GM12872 (cell line): ENCODE results near the gene CDAN1.

Source experiments
- CTCF ChIP-seq: IDR thresholded peaks from 3 replicates; pipeline ENCODE4 v1.5.1; 2011; ENCODE audit warnings: low read depth, mild to moderate bottlenecking, low read length, moderate library complexity; ENCODE audit not compliant: insufficient read depth

The CDAN1 gene

GRCh38 chr15:42736793-42737528 lies at the start of gene CDAN1:
Gene CDAN1 (minus strand): TSS chr15:42737128. CDS start chr15:42737102, 26 bp downstream.
- no peak for TF ChIP-seq CTCF

GRCh38 chr15:42785569-42785968 lies 48.6 kb upstream of the CDAN1 start:
- no peak for TF ChIP-seq CTCF

- no peak for TF ChIP-seq CTCF
Observed at GRCh38 chr15:42784705-42785104, 47.8 kb upstream of the CDAN1 start.

GRCh38 chr15:42782716-42783115 lies 45.8 kb upstream of the CDAN1 start:
- TF ChIP-seq CTCF: no peak

GRCh38 chr15:42775416-42775815 lies 38.5 kb upstream of the CDAN1 start:
- TF ChIP-seq CTCF: no peak

GRCh38 chr15:42772901-42773300 lies 36.0 kb upstream of the CDAN1 start:
- no peak for TF ChIP-seq CTCF

- TF ChIP-seq CTCF: no peak
Observed at GRCh38 chr15:42772144-42772543, 35.2 kb upstream of the CDAN1 start.
